H1 (cell line): ENCODE results near the gene DTX2. TPM values are rescaled to one million over a fixed set of nuclear protein-coding genes. Genes with fewer than 3 reads are reported as not detected.

Experiments
- CTCF ChIA-PET: fragments of 300-600 bp; sonication (Branson Sonifier 250); formaldehyde crosslinking; loops from one replicate; lab custom pipeline; 2021; ENCODE audit not compliant: partially characterized antibody; lab: Charles Lee
- POLR2A ChIA-PET: fragments of 300-600 bp; sonication (Branson Sonifier 250); formaldehyde crosslinking; loops from one replicate; lab custom pipeline; 2021; ENCODE audit warnings: inconsistent platforms; ENCODE audit not compliant: partially characterized antibody; lab: Charles Lee
- DNase-seq, 2 experiments: peaks; one replicate each; pipeline versions ENCODE4 v3.0.0 to v3.0.0-alpha.2; 2010 to 2022; ENCODE audit warnings: low spot score in 2 of 2, low read depth in 1 of 2, mixed read lengths in 1 of 2
- FAIRE-seq: peaks from 2 replicates; lab custom pipeline; 2011; peaks lifted over from hg19 to GRCh38; lab: Jason Lieb, UNC
- H2AFZ ChIP-seq: 2 replicates; pipeline ENCODE4 v1.8.1; 2012; ENCODE audit warnings: low read length, inconsistent platforms
- H2AK5ac ChIP-seq: 2 replicates; pipeline ENCODE4 v1.6.1; 2013; ENCODE audit warnings: low read depth, low read length
- H2BK120ac ChIP-seq: replicated peaks from 2 replicates; pipeline ENCODE3; 2013; ENCODE audit warnings: low read depth, low read length, inconsistent platforms
- H2BK12ac ChIP-seq: 2 replicates; pipeline ENCODE4 v1.6.1; 2013; ENCODE audit warnings: low read depth, low read length
- H2BK15ac ChIP-seq: 2 replicates; pipeline ENCODE4 v1.6.1; 2013; ENCODE audit warnings: low read length
- H2BK20ac ChIP-seq: 2 replicates; pipeline ENCODE4 v1.6.1; 2013; ENCODE audit warnings: low read length
- H2BK5ac ChIP-seq: 2 replicates; pipeline ENCODE4 v1.6.1; 2013; ENCODE audit warnings: low read depth, low read length
- H3K14ac ChIP-seq: 2 replicates; pipeline ENCODE4 v1.6.1; 2013; ENCODE audit warnings: inconsistent platforms; ENCODE audit not compliant: insufficient read length
- H3K18ac ChIP-seq: 2 replicates; pipeline ENCODE4 v1.6.1; 2013; ENCODE audit warnings: low read length; ENCODE audit errors: extremely low read depth
- H3K23ac ChIP-seq: 2 replicates; pipeline ENCODE4 v1.6.1; 2013; ENCODE audit warnings: inconsistent platforms; ENCODE audit not compliant: insufficient read length
- H3K23me2 ChIP-seq: 2 replicates; pipeline ENCODE4 v1.6.1; 2013; ENCODE audit warnings: low read depth, low read length
- H3K27ac ChIP-seq: 2 replicates; pipeline ENCODE4 v1.6.1; 2011; ENCODE audit warnings: low read depth, low read length, inconsistent platforms
- H3K27me3 ChIP-seq, 4 experiments: replicated peaks in 1 of 4; 1 replicate in 1 of 4; 2 replicates in 3 of 4; pipeline versions ENCODE4 v1.6.1 to v1.8.1; 2011 to 2013; ENCODE audit warnings: low read length in 3 of 4, mild to moderate bottlenecking in 3 of 4, inconsistent platforms in 2 of 4, mixed read lengths in 2 of 4, moderate library complexity in 1 of 4; ENCODE audit not compliant: control insufficient read depth in 3 of 4, insufficient read depth in 3 of 4; ENCODE audit errors: extremely low read depth in 1 of 4
- H3K36me3 ChIP-seq, 4 experiments: 2 replicates each; pipeline versions ENCODE4 v1.6.1 to v1.8.1; 2011 to 2013; ENCODE audit warnings: mild to moderate bottlenecking in 4 of 4, low read length in 3 of 4, moderate library complexity in 2 of 4, control low read depth in 1 of 4, inconsistent platforms in 1 of 4; ENCODE audit not compliant: insufficient read depth in 4 of 4, control insufficient read depth in 2 of 4
- H3K4ac ChIP-seq: replicated peaks from 2 replicates; pipeline ENCODE3; 2013; ENCODE audit warnings: low read length, low read depth, mixed read lengths, inconsistent platforms; ENCODE audit not compliant: insufficient read length
- H3K4me1 ChIP-seq, 4 experiments: replicated peaks in 1 of 4; 1 replicate in 1 of 4; 2 replicates in 3 of 4; pipeline versions ENCODE4 v1.6.1 to v1.8.1; 2011 to 2013; ENCODE audit warnings: low read length in 3 of 4, inconsistent platforms in 2 of 4, mixed read lengths in 1 of 4; ENCODE audit not compliant: insufficient read depth in 4 of 4, control insufficient read depth in 3 of 4
- H3K4me2 ChIP-seq, 2 experiments: 2 replicates each; pipeline versions ENCODE4 v1.6.1 to v1.8.1; 2011 to 2013; ENCODE audit warnings: low read depth in 2 of 2, low read length in 2 of 2, control low read depth in 1 of 2, inconsistent platforms in 1 of 2, mild to moderate bottlenecking in 1 of 2; ENCODE audit not compliant: insufficient read depth in 1 of 2
- H3K4me3 ChIP-seq, 4 experiments: fragments of 200-600, 300-600 bp in 1 of 4; sonication (generic), shearing (Covaris generic), sonication (Bioruptor Twin) in 1 of 4; 2 replicates each; pipeline versions ENCODE4 v1.5.1 to v1.8.1; 2011 to 2016; ENCODE audit warnings: low read length in 4 of 4, low read depth in 3 of 4, control low read depth in 2 of 4, inconsistent platforms in 2 of 4, mild to moderate bottlenecking in 2 of 4, mixed read lengths in 1 of 4, moderate library complexity in 1 of 4; ENCODE audit not compliant: insufficient read depth in 2 of 4; ENCODE audit errors: extremely low read depth in 1 of 4
- H3K56ac ChIP-seq: replicated peaks from 2 replicates; pipeline ENCODE3; 2013; ENCODE audit warnings: low read depth, mild to moderate bottlenecking, mixed read lengths, low read length, inconsistent platforms; ENCODE audit not compliant: insufficient read length
- H3K79me1 ChIP-seq: 2 replicates; pipeline ENCODE4 v1.6.1; 2013; ENCODE audit warnings: low read depth, low read length, control low read depth
- H3K79me2 ChIP-seq, 2 experiments: 2 replicates each; pipeline versions ENCODE4 v1.6.1 to v1.8.1; 2012 to 2013; ENCODE audit warnings: low read length in 2 of 2, mild to moderate bottlenecking in 2 of 2, inconsistent platforms in 1 of 2; ENCODE audit not compliant: insufficient read depth in 2 of 2, control insufficient read depth in 1 of 2
- H3K9ac ChIP-seq, 4 experiments: replicated peaks in 1 of 4; 1 replicate in 1 of 4; 2 replicates in 3 of 4; pipeline versions ENCODE4 v1.6.1 to v1.8.1; 2011 to 2013; ENCODE audit warnings: low read depth in 3 of 4, low read length in 3 of 4, control low read depth in 2 of 4, mild to moderate bottlenecking in 2 of 4, moderate library complexity in 2 of 4, inconsistent platforms in 1 of 4; ENCODE audit errors: extremely low read depth in 1 of 4
- H3K9me3 ChIP-seq, 2 experiments: 2 replicates each; pipeline versions ENCODE4 v1.6.1 to v1.8.1; 2012 to 2013; ENCODE audit warnings: mild to moderate bottlenecking in 2 of 2, moderate library complexity in 2 of 2, control low read depth in 1 of 2, inconsistent platforms in 1 of 2, low read depth in 1 of 2, low read length in 1 of 2, mixed read lengths in 1 of 2; ENCODE audit not compliant: insufficient read depth in 2 of 2
- H4K20me1 ChIP-seq, 2 experiments: replicated peaks in 1 of 2; 2 replicates each; pipeline versions ENCODE3 to v1.8.1; 2011 to 2013; ENCODE audit warnings: inconsistent platforms in 2 of 2, low read length in 2 of 2, mild to moderate bottlenecking in 1 of 2; ENCODE audit not compliant: insufficient read depth in 2 of 2, control insufficient read depth in 1 of 2
- H4K5ac ChIP-seq: 2 replicates; pipeline ENCODE4 v1.6.1; 2013; ENCODE audit warnings: low read length, low read depth, mixed read lengths, inconsistent platforms; ENCODE audit not compliant: insufficient read length
- H4K8ac ChIP-seq: 2 replicates; pipeline ENCODE4 v1.8.0; 2013; ENCODE audit warnings: mild to moderate bottlenecking, moderate library complexity, low read length, inconsistent platforms; ENCODE audit not compliant: insufficient read depth; ENCODE audit errors: extremely low read depth
- H4K91ac ChIP-seq: replicated peaks from 2 replicates; pipeline ENCODE3; 2013; ENCODE audit warnings: low read length, mixed read lengths, inconsistent platforms; ENCODE audit not compliant: insufficient read length
- CHD1 ChIP-seq: IDR thresholded peaks from 2 replicates; pipeline ENCODE4 v1.6.1; 2012; ENCODE audit warnings: low read depth, low read length, improper control_type of control experiment
- EZH2 ChIP-seq: fragments of 200-600 bp; sonication (generic); IDR thresholded peaks from 2 replicates; pipeline ENCODE4 v1.7.1; 2012; ENCODE audit warnings: low read depth, mild to moderate bottlenecking, moderate library complexity, low read length, inconsistent platforms; ENCODE audit not compliant: severe bottlenecking
- HDAC2 ChIP-seq, 2 experiments: fragments of 300-600 bp in 1 of 2; sonication (generic) in 1 of 2; IDR thresholded peaks; 2 replicates each; pipeline ENCODE4 v1.6.1; 2011 to 2012; ENCODE audit warnings: low read depth in 2 of 2, low read length in 2 of 2, mild to moderate bottlenecking in 2 of 2, moderate library complexity in 2 of 2, borderline replicate concordance in 1 of 2, inconsistent platforms in 1 of 2
- PHF8 ChIP-seq: fragments of 200-600 bp; sonication (generic); conservative IDR thresholded peaks from 2 replicates; pipeline ENCODE4 v1.7.1; 2012; ENCODE audit warnings: low read depth, mild to moderate bottlenecking, inconsistent platforms, low read length, moderate library complexity
- POLR2A ChIP-seq, 2 experiments: IDR thresholded peaks; 1 replicate in 1 of 2; 2 replicates in 1 of 2; pipeline ENCODE4 v1.6.1; 2011; ENCODE audit warnings: low read depth in 2 of 2, low read length in 2 of 2, mild to moderate bottlenecking in 2 of 2; ENCODE audit errors: control extremely low read depth in 1 of 2
- SIRT6 ChIP-seq: IDR thresholded peaks from one replicate; pipeline ENCODE4 v1.7.1; 2012; ENCODE audit warnings: low read length, inconsistent platforms
- WGBS, 2 experiments: shearing (Covaris generic) in 1 of 2; methylation state at CpG; one replicate each; pipeline versions ENCODE4 v1.1.6 to v1.1.7; 2013 to 2015; ENCODE audit warnings: low lambda C conversion rate in 2 of 2, mixed read lengths in 2 of 2, inconsistent platforms in 1 of 2, low coverage in 1 of 2, missing lambda C conversion rate in 1 of 2; ENCODE audit not compliant: insufficient replicate concordance in 2 of 2, insufficient coverage in 1 of 2, insufficient read length in 1 of 2; ENCODE audit errors: extremely low coverage in 1 of 2, missing lambda C conversion rate in 1 of 2; 5-methylcytosine and 5-hydroxymethylcytosine counted together
- polyA plus RNA-seq, 7 experiments: library from polyadenylated mRNA; depleted of rRNA in 3 of 7; stranded (reverse) in 5 of 7; unstranded in 2 of 7; fragments of >200 nt in 5 of 7; fragments of 200-250 nt in 2 of 7; gene quantifications; 1 replicate in 5 of 7; 2 replicates in 1 of 7; 4 replicates in 1 of 7; pipeline versions ENCODE4 v1.2.1 to v1.2.3, GENCODE V29; 2011 to 2013; ENCODE audit warnings: missing spikeins in 2 of 7, mixed read lengths in 2 of 7
- total RNA-seq: library from RNA; stranded (reverse); fragmentation: NEBNext Ultra II Directional; extraction: Animal tissue kit (Norgen Biotek cat#: 25700); gene quantifications from 2 replicates; pipeline ENCODE4 v1.2.1, GENCODE V29; 2021

DTX2 gene
- total and polyA plus RNA-seq, 2 of the 8 experiments (the other 6 are each of a cell fraction or from before 2014, with no cell fraction given): 37.4 to 59.1 TPM

DNA sequence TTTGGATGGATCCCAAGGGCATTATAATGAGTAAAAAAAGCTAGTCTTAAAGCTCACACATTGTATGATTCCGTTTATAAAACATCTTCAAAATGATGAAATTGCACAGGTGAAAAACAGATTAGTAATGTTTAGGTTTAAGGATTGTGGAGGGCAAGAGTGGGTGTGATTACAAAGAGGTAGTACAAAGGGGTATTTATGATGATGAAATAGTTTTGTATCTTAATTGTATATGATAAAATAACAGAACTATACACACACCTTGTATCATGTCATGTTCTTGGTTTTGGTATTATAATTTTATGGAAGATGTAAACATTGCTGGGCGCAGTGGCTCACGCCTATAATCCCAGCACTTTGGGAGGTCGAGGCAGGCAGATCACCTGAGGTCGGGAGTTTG lies 49.3 kb upstream of the DTX2 start:
- H2BK12ac ChIP-seq: no peak overlapping the region
- peaks cover 0 to 7% (median 1%) of the 10 kb centered on the region in 4 experiments; a peak in 5 of 7 replicates for H3K4me1 ChIP-seq
- no peaks in the 10 kb centered on the region for H3K36me3 ChIP-seq
- DNase-seq: no peak
- H3K79me1 ChIP-seq: no peaks in the 10 kb centered on the region
- FAIRE-seq: no peak
- no peak overlapping the region for H3K4me3 ChIP-seq
- H3K9me3 ChIP-seq: no peaks in the 10 kb centered on the region
- H3K4me2 ChIP-seq: no peak overlapping the region
- no peak overlapping the region for H4K5ac ChIP-seq
- H3K27ac ChIP-seq: no peak overlapping the region
- H4K91ac ChIP-seq: no peak overlapping the region
- no peak overlapping the region for H4K8ac ChIP-seq
- no peak overlapping the region for H2AFZ ChIP-seq
- H2BK120ac ChIP-seq: no peak overlapping the region
- no peak overlapping the region for H3K23ac ChIP-seq
- TF ChIP-seq CHD1 (no peak), POLR2A (IDR thresholded peaks at IDR 0.05; ENCODE audit: control extremely low read depth in 1 of 2, low read depth in 2 of 2, low read length in 2 of 2) (no peak), HDAC2 (IDR thresholded peaks at IDR 0.05; ENCODE audit: borderline replicate concordance in 1 of 2, low read depth in 2 of 2, low read length in 2 of 2) (no peak), EZH2 (no peak), SIRT6 (no peak), PHF8 (no peak)
- no peaks in the 10 kb centered on the region for H4K20me1 ChIP-seq
- no peak overlapping the region for H2BK20ac ChIP-seq
- peaks cover 2% of the 10 kb centered on the region for H3K23me2 ChIP-seq
- H3K56ac ChIP-seq: no peak overlapping the region
- no peak overlapping the region for H2AK5ac ChIP-seq
- H3K18ac ChIP-seq: no peak overlapping the region
- H3K4ac ChIP-seq: no peak overlapping the region
- ChIA-PET CTCF (interaction anchor here (1.4 kb wide), 1 partner anchor 12 kb away, joined by 4 read pairs; no protein-coding TSS in a partner anchor), POLR2A (interaction anchor here (1.5 kb wide), 1 partner anchor 12 kb away, joined by 4 read pairs; the partner anchor contains the start of gene ZP3)
- 88% methylated on average over 5 of the region's 5 CpGs; no CpG with 5 or more reads in 1 of the 2 experiments for WGBS, 2 experiments
- no peak overlapping the region for H3K14ac ChIP-seq
- no peak overlapping the region for H2BK5ac ChIP-seq
- no peaks in the 10 kb centered on the region for H3K79me2 ChIP-seq
- no peak overlapping the region for H3K9ac ChIP-seq
- no peak overlapping the region for H2BK15ac ChIP-seq
- no peaks in the 10 kb centered on the region for H3K27me3 ChIP-seq
